SK-N-MC (cell line): Measurements from ENCODE around the gene RPP30.

ENCODE experiments used
- EZH2 ChIP-seq: fragments of 200-600 bp; sonication (generic); IDR thresholded peaks from one replicate; pipeline ENCODE4 v1.6.1; 2017; ENCODE audit warnings: antibody characterized with exemption
- FOXP2 ChIP-seq: optimal IDR thresholded peaks from 2 replicates; pipeline ENCODE3; 2011; ENCODE audit warnings: mild to moderate bottlenecking, moderate library complexity; ENCODE audit not compliant: insufficient read depth; ENCODE audit errors: extremely low read length, control extremely low read depth
- POLR2AphosphoS5 ChIP-seq: IDR thresholded peaks from 2 replicates; pipeline ENCODE4 v1.6.1; 2012; ENCODE audit warnings: mild to moderate bottlenecking, low read depth, low read length, borderline replicate concordance

DNA sequence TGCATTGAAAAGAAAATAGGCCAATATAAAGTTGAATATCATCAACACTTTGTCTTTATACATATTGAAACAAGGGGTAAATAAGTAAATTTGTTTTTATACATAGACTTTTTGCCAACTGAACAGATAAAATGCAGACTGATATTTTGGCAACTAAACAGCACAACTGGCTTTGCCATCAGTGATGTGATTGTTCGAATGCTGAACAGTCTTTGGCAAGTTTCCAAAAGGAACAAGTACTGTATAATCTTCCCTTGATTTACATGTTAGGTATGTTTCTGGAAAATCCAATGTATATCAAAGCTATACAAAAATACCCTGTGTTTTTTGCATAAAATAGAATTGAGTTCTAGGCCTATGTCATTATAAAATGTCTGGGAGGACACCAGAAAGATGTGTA lies 67.3 kb downstream of the RPP30 start:
- no peak for TF ChIP-seq POLR2AphosphoS5
- no peak for TF ChIP-seq EZH2
- no peak for TF ChIP-seq FOXP2
